Right forelimb (tissue), 1 donor: ENCODE results near the gene LORICRIN.

Experiments used
- DNase-seq: peaks from one replicate; pipeline ENCODE4 v3.0.0-alpha.2; 2018

The LORICRIN gene

GRCh38 chr1:153307221-153307600, 47.7 kb downstream of the LORICRIN start:
- no peak for DNase-seq

- DNase-seq = no peak
These were observed 49.1 kb downstream of the LORICRIN start for GRCh38 chr1:153308540-153308939.

GRCh38 chr1:153309441-153309840, 50.0 kb downstream of the LORICRIN start:
- no peak for DNase-seq

GRCh38 chr1:153310526-153310925, 51.0 kb downstream of the LORICRIN start:
- no peak for DNase-seq
